ENCODE measurements around the gene C9.
"Not testable (repeated sequence)": the region's sequence is repeated elsewhere in the genome, so short reads cannot be mapped to it uniquely, and the experiment has no call there.

Gene C9

GRCh38 chr5:39353717-39354399 lies 10.4 kb downstream of the C9 start:
- Histone ChIP-seq H3K4me1 (ENCODE audit: control insufficient read depth in 1 of 2, insufficient read depth in 2 of 2, low read length in 2 of 2) (no peaks in the 10 kb centered on the region), H3K27ac (ENCODE audit: low read length) (no peak overlapping the region), H3K27me3 (ENCODE audit: low read depth, low read length) (no peaks in the 10 kb centered on the region), H3K36me3 (ENCODE audit: control insufficient read depth in 1 of 2, insufficient read depth in 2 of 2, low read length in 2 of 2) (no peaks in the 10 kb centered on the region), H3K4me3 (ENCODE audit: low read depth in 1 of 2, low read length in 2 of 2) (no peak overlapping the region), H3K9me3 (ENCODE audit: control insufficient read depth in 1 of 2, low read length in 2 of 2) (peaks cover 0 to 9% of the 10 kb centered on the region in 2 donors)

DNA sequence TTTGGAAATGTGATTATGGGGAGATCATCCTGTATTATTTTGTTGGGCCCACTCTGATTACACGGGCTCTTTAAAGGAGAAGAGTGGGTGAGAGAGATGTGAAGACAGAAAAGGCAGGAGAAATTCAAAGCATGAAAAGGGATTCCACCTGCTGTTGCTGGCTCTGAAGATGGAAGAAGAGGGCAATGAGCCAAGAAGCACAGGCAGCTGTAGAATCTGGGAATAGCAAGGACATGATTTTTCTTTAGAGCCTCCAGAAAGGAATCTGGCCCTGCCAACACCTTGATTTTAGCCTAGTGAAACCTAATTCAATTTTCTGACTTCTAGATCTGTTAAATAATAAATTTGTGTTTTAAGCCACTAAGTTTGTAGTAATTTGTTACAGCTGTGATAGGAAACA lies 11.3 kb downstream of the C9 start:
- H3K27ac ChIP-seq (ENCODE audit: low read length) = no peak overlapping the region
- H3K9me3 ChIP-seq (ENCODE audit: control insufficient read depth in 1 of 2, low read length in 2 of 2) = peaks cover 0 to 9% of the 10 kb centered on the region in 2 donors
- H3K4me3 ChIP-seq (ENCODE audit: low read depth in 1 of 2, low read length in 2 of 2) = no peak overlapping the region
- H3K4me1 ChIP-seq (ENCODE audit: control insufficient read depth in 1 of 2, insufficient read depth in 2 of 2, low read length in 2 of 2) = no peaks in the 10 kb centered on the region
- no peaks in the 10 kb centered on the region for H3K36me3 ChIP-seq (ENCODE audit: control insufficient read depth in 1 of 2, insufficient read depth in 2 of 2, low read length in 2 of 2)
- no peaks in the 10 kb centered on the region for H3K27me3 ChIP-seq (ENCODE audit: low read depth, low read length)

DNA sequence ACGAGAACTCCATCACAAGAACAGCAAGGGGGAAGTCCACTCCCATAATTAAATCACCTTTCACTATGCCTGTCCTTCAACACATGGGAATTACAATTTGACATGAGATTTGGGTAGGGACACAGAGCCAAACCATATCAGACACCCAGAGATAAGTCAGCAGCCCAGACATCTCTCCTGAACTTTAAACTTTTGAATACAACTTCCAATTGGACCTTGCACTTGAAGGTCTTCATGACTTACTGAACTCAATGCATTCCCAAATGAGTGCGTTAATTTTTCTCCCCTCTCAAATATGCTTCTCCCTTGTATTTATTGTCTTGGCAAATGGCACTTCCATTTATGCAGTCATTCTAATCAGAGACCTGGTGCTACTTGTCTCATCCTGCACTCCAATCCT lies 12.1 kb downstream of the C9 start:
- Histone ChIP-seq H3K4me1 (ENCODE audit: control insufficient read depth in 1 of 2, insufficient read depth in 2 of 2, low read length in 2 of 2) (no peaks in the 10 kb centered on the region), H3K4me3 (ENCODE audit: low read depth in 1 of 2, low read length in 2 of 2) (no peak overlapping the region), H3K36me3 (ENCODE audit: control insufficient read depth in 1 of 2, insufficient read depth in 2 of 2, low read length in 2 of 2) (no peaks in the 10 kb centered on the region), H3K27ac (ENCODE audit: low read length) (no peak overlapping the region), H3K27me3 (ENCODE audit: low read depth, low read length) (no peaks in the 10 kb centered on the region), H3K9me3 (ENCODE audit: control insufficient read depth in 1 of 2, low read length in 2 of 2) (peaks cover 0 to 9% of the 10 kb centered on the region in 2 donors)

GRCh38 chr5:39349484-39349883 lies 14.8 kb downstream of the C9 start:
- Histone ChIP-seq H3K27ac (ENCODE audit: low read length) (no peak overlapping the region), H3K27me3 (ENCODE audit: low read depth, low read length) (no peaks in the 10 kb centered on the region), H3K36me3 (ENCODE audit: control insufficient read depth in 1 of 2, insufficient read depth in 2 of 2, low read length in 2 of 2) (no peaks in the 10 kb centered on the region), H3K4me1 (ENCODE audit: control insufficient read depth in 1 of 2, insufficient read depth in 2 of 2, low read length in 2 of 2) (no peaks in the 10 kb centered on the region), H3K9me3 (ENCODE audit: control insufficient read depth in 1 of 2, low read length in 2 of 2) (peaks cover 0 to 9% of the 10 kb centered on the region in 2 donors), H3K4me3 (ENCODE audit: low read depth in 1 of 2, low read length in 2 of 2) (no peak overlapping the region)

DNA sequence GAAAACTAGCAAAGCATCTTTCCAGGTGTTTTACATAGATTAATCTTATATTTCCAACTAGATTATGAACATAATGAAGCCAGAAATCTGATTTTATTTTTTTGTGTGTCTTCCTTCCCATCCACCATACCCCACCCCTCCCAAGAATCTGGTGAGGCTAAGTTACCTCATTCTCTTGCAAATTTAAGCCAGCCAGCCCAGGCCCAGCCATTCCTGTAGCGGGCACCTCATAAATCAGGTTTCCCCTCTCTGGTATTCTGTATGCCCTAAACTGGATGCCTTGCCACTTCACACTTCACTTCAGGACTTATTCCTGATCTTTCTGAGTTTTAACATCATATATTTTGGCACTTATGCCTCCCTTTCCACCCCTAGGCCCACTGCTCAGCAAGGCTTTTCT lies 21.8 kb downstream of the C9 start:
- Histone ChIP-seq H3K9me3 (ENCODE audit: control insufficient read depth in 1 of 2, low read length in 2 of 2) (no peaks in the 10 kb centered on the region), H3K36me3 (ENCODE audit: control insufficient read depth in 1 of 2, insufficient read depth in 2 of 2, low read length in 2 of 2) (no peaks in the 10 kb centered on the region), H3K27me3 (ENCODE audit: low read depth, low read length) (no peaks in the 10 kb centered on the region), H3K4me3 (ENCODE audit: low read depth in 1 of 2, low read length in 2 of 2) (no peak overlapping the region), H3K4me1 (ENCODE audit: control insufficient read depth in 1 of 2, insufficient read depth in 2 of 2, low read length in 2 of 2) (no peaks in the 10 kb centered on the region), H3K27ac (ENCODE audit: low read length) (no peak overlapping the region)

GRCh38 chr5:39341896-39342295 lies 22.4 kb downstream of the C9 start:
- Histone ChIP-seq H3K36me3 (ENCODE audit: control insufficient read depth in 1 of 2, insufficient read depth in 2 of 2, low read length in 2 of 2) (no peaks in the 10 kb centered on the region), H3K4me1 (ENCODE audit: control insufficient read depth in 1 of 2, insufficient read depth in 2 of 2, low read length in 2 of 2) (no peaks in the 10 kb centered on the region), H3K4me3 (ENCODE audit: low read depth in 1 of 2, low read length in 2 of 2) (no peak overlapping the region), H3K27me3 (ENCODE audit: low read depth, low read length) (no peaks in the 10 kb centered on the region), H3K9me3 (ENCODE audit: control insufficient read depth in 1 of 2, low read length in 2 of 2) (no peaks in the 10 kb centered on the region), H3K27ac (ENCODE audit: low read length) (no peak overlapping the region)

- Histone ChIP-seq H3K27me3 (ENCODE audit: low read depth, low read length) (no peaks in the 10 kb centered on the region), H3K36me3 (ENCODE audit: control insufficient read depth in 1 of 2, insufficient read depth in 2 of 2, low read length in 2 of 2) (no peaks in the 10 kb centered on the region), H3K4me3 (ENCODE audit: low read depth in 1 of 2, low read length in 2 of 2) (no peak overlapping the region), H3K9me3 (ENCODE audit: control insufficient read depth in 1 of 2, low read length in 2 of 2) (no peaks in the 10 kb centered on the region), H3K4me1 (ENCODE audit: control insufficient read depth in 1 of 2, insufficient read depth in 2 of 2, low read length in 2 of 2) (no peaks in the 10 kb centered on the region), H3K27ac (ENCODE audit: low read length) (no peak overlapping the region)
These were observed 23.8 kb downstream of the C9 start for GRCh38 chr5:39340506-39340905.

- Histone ChIP-seq H3K36me3 (ENCODE audit: control insufficient read depth in 1 of 2, insufficient read depth in 2 of 2, low read length in 2 of 2) (no peaks in the 10 kb centered on the region), H3K4me3 (ENCODE audit: low read depth in 1 of 2, low read length in 2 of 2) (no peak overlapping the region), H3K27ac (ENCODE audit: low read length) (no peak overlapping the region), H3K27me3 (ENCODE audit: low read depth, low read length) (no peaks in the 10 kb centered on the region), H3K9me3 (ENCODE audit: control insufficient read depth in 1 of 2, low read length in 2 of 2) (no peaks in the 10 kb centered on the region), H3K4me1 (ENCODE audit: control insufficient read depth in 1 of 2, insufficient read depth in 2 of 2, low read length in 2 of 2) (no peaks in the 10 kb centered on the region)
These were observed 26.9 kb downstream of the C9 start for GRCh38 chr5:39337252-39337915.

DNA sequence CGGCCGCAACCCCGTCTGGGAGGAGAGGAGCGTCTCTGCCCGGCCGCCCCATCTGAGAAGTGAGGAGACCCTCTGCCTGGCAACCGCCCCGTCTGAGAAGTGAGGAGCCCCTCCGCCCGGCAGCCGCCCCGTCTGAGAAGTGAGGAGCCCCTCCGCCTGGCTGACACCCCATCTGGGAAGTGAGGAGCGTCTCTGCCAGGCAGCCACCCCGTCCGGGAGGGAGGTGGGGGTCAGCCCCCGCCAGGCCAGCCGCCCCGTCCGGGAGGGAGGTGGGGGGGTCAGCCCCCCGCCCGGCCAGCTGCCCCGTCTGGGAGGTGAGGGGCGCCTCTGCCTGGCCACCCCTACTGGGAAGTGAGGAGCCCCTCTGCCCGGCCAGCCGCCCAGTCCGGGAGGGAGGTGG lies 30.0 kb downstream of the C9 start:
- H3K27ac ChIP-seq (ENCODE audit: low read length); H3K4me3 ChIP-seq (ENCODE audit: low read depth in 1 of 2, low read length in 2 of 2); H3K27me3 ChIP-seq (ENCODE audit: low read depth, low read length); H3K36me3 ChIP-seq (ENCODE audit: control insufficient read depth in 1 of 2, insufficient read depth in 2 of 2, low read length in 2 of 2); H3K4me1 ChIP-seq (ENCODE audit: control insufficient read depth in 1 of 2, insufficient read depth in 2 of 2, low read length in 2 of 2); H3K9me3 ChIP-seq (ENCODE audit: control insufficient read depth in 1 of 2, low read length in 2 of 2): not testable (repeated sequence)

DNA sequence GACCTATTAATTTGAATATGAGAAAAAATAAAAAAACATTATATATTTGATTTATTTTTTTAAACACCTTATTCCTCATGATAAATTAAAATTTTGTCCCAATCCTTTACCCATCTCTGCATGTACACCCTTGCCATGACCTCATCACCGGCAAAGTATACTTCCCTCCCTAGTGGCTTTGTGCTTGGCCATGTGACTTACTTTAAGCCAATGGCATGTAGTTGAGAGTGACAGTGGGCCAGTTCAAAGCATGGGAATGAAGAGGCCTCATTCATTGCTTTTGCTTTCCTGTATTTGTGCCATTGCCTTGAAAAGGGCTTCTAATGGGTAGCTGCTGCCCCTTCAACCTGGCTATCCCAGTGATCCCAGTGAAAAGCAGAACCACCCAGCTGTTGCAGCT lies 31.2 kb downstream of the C9 start:
- H3K4me3 ChIP-seq (ENCODE audit: low read depth in 1 of 2, low read length in 2 of 2) = no peak overlapping the region
- no peak overlapping the region for H3K27ac ChIP-seq (ENCODE audit: low read length)
- no peaks in the 10 kb centered on the region for H3K36me3 ChIP-seq (ENCODE audit: control insufficient read depth in 1 of 2, insufficient read depth in 2 of 2, low read length in 2 of 2)
- H3K4me1 ChIP-seq (ENCODE audit: control insufficient read depth in 1 of 2, insufficient read depth in 2 of 2, low read length in 2 of 2) = no peaks in the 10 kb centered on the region
- no peaks in the 10 kb centered on the region for H3K27me3 ChIP-seq (ENCODE audit: low read depth, low read length)
- H3K9me3 ChIP-seq (ENCODE audit: control insufficient read depth in 1 of 2, low read length in 2 of 2) = no peaks in the 10 kb centered on the region

- no peaks in the 10 kb centered on the region for H3K27me3 ChIP-seq (ENCODE audit: low read depth, low read length)
- no peak overlapping the region for H3K27ac ChIP-seq (ENCODE audit: low read length)
- H3K4me1 ChIP-seq (ENCODE audit: control insufficient read depth in 1 of 2, insufficient read depth in 2 of 2, low read length in 2 of 2) = no peaks in the 10 kb centered on the region
- H3K36me3 ChIP-seq (ENCODE audit: control insufficient read depth in 1 of 2, insufficient read depth in 2 of 2, low read length in 2 of 2) = no peaks in the 10 kb centered on the region
- H3K4me3 ChIP-seq (ENCODE audit: low read depth in 1 of 2, low read length in 2 of 2) = no peak overlapping the region
- no peaks in the 10 kb centered on the region for H3K9me3 ChIP-seq (ENCODE audit: control insufficient read depth in 1 of 2, low read length in 2 of 2)
These were observed 32.4 kb downstream of the C9 start for GRCh38 chr5:39331861-39332381.

DNA sequence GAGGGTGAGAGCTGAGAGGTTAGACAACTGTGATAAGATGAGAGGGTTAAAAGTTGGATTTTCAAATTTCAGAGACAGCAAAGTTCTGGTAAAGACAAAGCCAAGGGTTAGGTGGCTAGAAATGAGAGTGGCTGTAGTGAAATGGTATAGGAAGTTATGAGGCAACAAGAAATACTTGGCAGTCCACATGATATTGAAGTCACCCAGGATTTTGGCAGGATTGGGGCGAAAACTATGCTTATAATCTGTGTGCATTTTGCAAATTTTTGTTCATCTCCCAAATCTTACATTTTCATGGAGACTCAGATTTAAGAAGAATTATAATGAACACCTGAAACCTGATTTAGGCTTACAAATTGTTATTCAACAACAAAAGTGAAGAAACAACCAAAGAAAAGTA lies 35.6 kb downstream of the C9 start:
- no peaks in the 10 kb centered on the region for H3K4me1 ChIP-seq (ENCODE audit: control insufficient read depth in 1 of 2, insufficient read depth in 2 of 2, low read length in 2 of 2)
- H3K4me3 ChIP-seq (ENCODE audit: low read depth in 1 of 2, low read length in 2 of 2) = no peak overlapping the region
- H3K27ac ChIP-seq (ENCODE audit: low read length) = no peak overlapping the region
- H3K9me3 ChIP-seq (ENCODE audit: control insufficient read depth in 1 of 2, low read length in 2 of 2) = no peaks in the 10 kb centered on the region
- H3K27me3 ChIP-seq (ENCODE audit: low read depth, low read length) = no peaks in the 10 kb centered on the region
- H3K36me3 ChIP-seq (ENCODE audit: control insufficient read depth in 1 of 2, insufficient read depth in 2 of 2, low read length in 2 of 2) = no peaks in the 10 kb centered on the region
